Measurements from ENCODE around the gene GRIP1. TPM values are rescaled to one million over a fixed set of nuclear protein-coding genes. Genes with fewer than 3 reads are reported as not detected.

The GRIP1 gene
- total and polyA plus RNA-seq, 9 donors = 0.36 to 10.1 (median 3.9) TPM

GRCh38 chr12:66587912-66588311, 91.0 kb downstream of the GRIP1 start:
- Histone ChIP-seq H3K9me3 (no peaks in the 10 kb centered on the region), H3K4me1 (ENCODE audit: insufficient read depth) (no peaks in the 10 kb centered on the region), H3K27ac (no peak overlapping the region), H3K27me3 (no peaks in the 10 kb centered on the region), H3K36me3 (no peaks in the 10 kb centered on the region), H3K4me3 (no peak overlapping the region)
- WGBS, 3 donors = 82 to 87% (median 84%) methylated on average over 6 of the region's 6 CpGs
- no peak for DNase-seq
- intact Hi-C loops (cut with DNase I) = no loop called here
- TF ChIP-seq EP300 (IDR thresholded peaks at IDR 0.05) = no peak
- TF ChIP-seq POLR2A (IDR thresholded peaks at IDR 0.05) = no peak
- no peak for TF ChIP-seq CTCF (IDR thresholded peaks at IDR 0.05)

GRCh38 chr12:66584673-66585072, 94.2 kb downstream of the GRIP1 start:
- no peak for DNase-seq
- intact Hi-C loops (cut with DNase I) = no loop called here
- H3K4me1 ChIP-seq (ENCODE audit: insufficient read depth) = no peaks in the 10 kb centered on the region
- no peaks in the 10 kb centered on the region for H3K27me3 ChIP-seq
- no peaks in the 10 kb centered on the region for H3K9me3 ChIP-seq
- TF ChIP-seq POLR2A (IDR thresholded peaks at IDR 0.05) (no peak), CTCF (IDR thresholded peaks at IDR 0.05) (no peak), EP300 (IDR thresholded peaks at IDR 0.05) (no peak)
- no peaks in the 10 kb centered on the region for H3K36me3 ChIP-seq
- 95 to 96% (median 96%) methylated on average over 4 of the region's 4 CpGs for WGBS, 3 donors
- H3K27ac ChIP-seq = no peak overlapping the region
- no peak overlapping the region for H3K4me3 ChIP-seq

DNA sequence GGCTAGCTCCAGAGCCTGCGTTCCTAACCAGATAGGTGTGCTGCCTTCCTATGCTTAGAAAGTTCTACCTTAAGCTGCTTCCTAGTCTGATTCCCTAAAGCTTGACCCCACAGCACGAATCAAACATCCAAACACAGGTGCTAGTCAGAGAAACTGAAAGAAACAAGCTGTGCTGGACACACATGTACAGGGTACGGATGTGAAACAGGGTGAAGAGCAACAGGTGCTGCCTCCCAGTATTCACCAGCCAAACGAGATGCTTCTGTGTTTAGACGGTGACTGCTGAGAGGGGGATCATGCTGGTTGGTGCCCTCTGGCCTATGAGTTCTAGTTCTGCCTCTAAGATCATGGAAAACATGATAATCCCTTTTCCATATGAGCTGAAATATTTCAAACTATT, 105.3 kb downstream of the GRIP1 start:
- no peak for TF ChIP-seq CTCF (IDR thresholded peaks at IDR 0.05)
- no peak for TF ChIP-seq EP300 (IDR thresholded peaks at IDR 0.05)
- no peak for TF ChIP-seq POLR2A (IDR thresholded peaks at IDR 0.05)
- WGBS, 3 donors = 73 to 81% (median 80%) methylated on average over 5 of the region's 5 CpGs
- DNase-seq = no peak
- Histone ChIP-seq H3K27ac (no peak overlapping the region), H3K9me3 (no peaks in the 10 kb centered on the region), H3K36me3 (no peaks in the 10 kb centered on the region), H3K4me3 (no peak overlapping the region), H3K4me1 (ENCODE audit: insufficient read depth) (no peaks in the 10 kb centered on the region), H3K27me3 (no peaks in the 10 kb centered on the region)
- intact Hi-C loops (cut with DNase I) = no loop called here

GRCh38 chr12:66572845-66573244, 106.0 kb downstream of the GRIP1 start:
- 93 to 96% (median 95%) methylated on average over 6 of the region's 6 CpGs for WGBS, 3 donors
- no peaks in the 10 kb centered on the region for H3K4me1 ChIP-seq (ENCODE audit: insufficient read depth)

More at GRCh38 chr12:66572845-66573244, 106.0 kb downstream of the GRIP1 start:
- H3K36me3 ChIP-seq = no peaks in the 10 kb centered on the region
- intact Hi-C loops (cut with DNase I) = no loop called here
- no peak overlapping the region for H3K4me3 ChIP-seq
- TF ChIP-seq POLR2A (IDR thresholded peaks at IDR 0.05) (no peak), EP300 (IDR thresholded peaks at IDR 0.05) (no peak), CTCF (IDR thresholded peaks at IDR 0.05) (no peak)
- no peak overlapping the region for H3K27ac ChIP-seq
- no peaks in the 10 kb centered on the region for H3K27me3 ChIP-seq
- no peaks in the 10 kb centered on the region for H3K9me3 ChIP-seq
- no peak for DNase-seq

Measured in ovary (tissue), 9 donors.